ENCODE results near the gene ABHD5. TPM values are rescaled to one million over a fixed set of nuclear protein-coding genes. Genes with fewer than 3 reads are reported as not detected.

The ABHD5 gene
- total RNA-seq, 2 experiments from 2014 or later, result 6.5 to 7.9 TPM

- CTCF ChIA-PET (ENCODE audit: unreplicated experiment), result no interaction called here
Measured at GRCh38 chr3:43723121-43723734, 32.5 kb downstream of the ABHD5 start.

DNA sequence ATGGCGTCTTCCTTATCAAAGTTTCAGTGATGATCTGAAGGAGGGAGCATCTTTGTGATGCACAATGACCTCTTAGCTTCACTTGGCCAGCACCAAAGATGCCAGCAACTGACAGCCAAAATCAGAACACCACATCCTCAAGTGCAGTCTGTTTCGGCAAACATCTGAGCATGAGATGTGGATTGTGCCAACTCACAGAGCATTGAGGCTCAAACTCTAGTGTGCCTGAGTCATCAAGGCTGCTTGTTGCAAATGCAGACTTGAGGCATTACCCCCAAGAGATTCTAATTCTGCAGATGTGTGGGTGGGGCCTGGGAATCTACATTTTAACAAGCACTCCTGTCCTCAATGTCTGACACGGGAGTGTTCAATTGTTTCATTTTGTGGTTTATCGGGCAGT, 35.8 kb downstream of the ABHD5 start:
- POLR2A ChIA-PET, result no interaction called here
- Histone ChIP-seq H3K4me3 (ENCODE audit: low read depth, low read length, poor library complexity, severe bottlenecking) (no peak overlapping the region), H2AFZ (ENCODE audit: low read length) (no peak overlapping the region), H3K36me3 (ENCODE audit: insufficient read depth, low read length) (no peaks in the 10 kb centered on the region), H4K20me1 (ENCODE audit: insufficient read depth, low read length) (no peaks in the 10 kb centered on the region), H3K79me2 (ENCODE audit: insufficient read depth, low read depth, low read length) (no peaks in the 10 kb centered on the region), H3K4me2 (ENCODE audit: low read length) (no peak overlapping the region), H3K9me3 (ENCODE audit: low read length) (no peaks in the 10 kb centered on the region), H3K27ac (ENCODE audit: low read depth, low read length, poor library complexity, severe bottlenecking) (no peak overlapping the region), H3K4me1 (ENCODE audit: insufficient read depth, low read length, poor library complexity, severe bottlenecking) (no peaks in the 10 kb centered on the region), H3K9me2 (ENCODE audit: insufficient read depth, low read length) (no peaks in the 10 kb centered on the region)
- CTCF ChIA-PET (ENCODE audit: unreplicated experiment), result no interaction called here
- DNase-seq (ENCODE audit: low spot score), result no peak
- no TSS peak for BruUV-seq (replicated peaks)
- intact Hi-C loops (cut with micrococcal nuclease; ENCODE audit: unreplicated experiment), result no loop called here
- no peak for TF ChIP-seq EZH2phosphoT487 (IDR thresholded peaks at IDR 0.05; ENCODE audit: borderline replicate concordance, low read depth, low read length)
- TF ChIP-seq, protein P1, sequence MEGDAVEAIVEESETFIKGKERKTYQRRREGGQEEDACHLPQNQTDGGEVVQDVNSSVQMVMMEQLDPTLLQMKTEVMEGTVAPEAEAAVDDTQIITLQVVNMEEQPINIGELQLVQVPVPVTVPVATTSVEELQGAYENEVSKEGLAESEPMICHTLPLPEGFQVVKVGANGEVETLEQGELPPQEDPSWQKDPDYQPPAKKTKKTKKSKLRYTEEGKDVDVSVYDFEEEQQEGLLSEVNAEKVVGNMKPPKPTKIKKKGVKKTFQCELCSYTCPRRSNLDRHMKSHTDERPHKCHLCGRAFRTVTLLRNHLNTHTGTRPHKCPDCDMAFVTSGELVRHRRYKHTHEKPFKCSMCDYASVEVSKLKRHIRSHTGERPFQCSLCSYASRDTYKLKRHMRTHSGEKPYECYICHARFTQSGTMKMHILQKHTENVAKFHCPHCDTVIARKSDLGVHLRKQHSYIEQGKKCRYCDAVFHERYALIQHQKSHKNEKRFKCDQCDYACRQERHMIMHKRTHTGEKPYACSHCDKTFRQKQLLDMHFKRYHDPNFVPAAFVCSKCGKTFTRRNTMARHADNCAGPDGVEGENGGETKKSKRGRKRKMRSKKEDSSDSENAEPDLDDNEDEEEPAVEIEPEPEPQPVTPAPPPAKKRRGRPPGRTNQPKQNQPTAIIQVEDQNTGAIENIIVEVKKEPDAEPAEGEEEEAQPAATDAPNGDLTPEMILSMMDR (conservative IDR thresholded peaks at IDR 0.05; ENCODE audit: low read length), result no peak

More at GRCh38 chr3:43723121-43723734, 32.5 kb downstream of the ABHD5 start:
- H3K36me3 ChIP-seq (ENCODE audit: insufficient read depth, low read length), result peaks cover 7% of the 10 kb centered on the region; the same call in 1 of the 2 replicates
- no peak overlapping the region for H3K27ac ChIP-seq (ENCODE audit: low read depth, low read length, poor library complexity, severe bottlenecking)
- DNase-seq (ENCODE audit: low spot score), result no peak
- H3K4me1 ChIP-seq (ENCODE audit: insufficient read depth, low read length, poor library complexity, severe bottlenecking), result no peaks in the 10 kb centered on the region
- intact Hi-C loops (cut with micrococcal nuclease; ENCODE audit: unreplicated experiment), result no loop called here
- no peak overlapping the region for H2AFZ ChIP-seq (ENCODE audit: low read length)
- TF ChIP-seq EZH2phosphoT487 (IDR thresholded peaks at IDR 0.05; ENCODE audit: borderline replicate concordance, low read depth, low read length), result no peak
- TF ChIP-seq, protein P1 (conservative IDR thresholded peaks at IDR 0.05; ENCODE audit: low read length), result no peak
- H3K4me2 ChIP-seq (ENCODE audit: low read length), result no peak overlapping the region
- BruUV-seq (replicated peaks), result no TSS peak
- H3K9me2 ChIP-seq (ENCODE audit: insufficient read depth, low read length), result no peaks in the 10 kb centered on the region
- H3K9me3 ChIP-seq (ENCODE audit: low read length), result no peaks in the 10 kb centered on the region
- POLR2A ChIA-PET, result no interaction called here
- H4K20me1 ChIP-seq (ENCODE audit: insufficient read depth, low read length), result no peaks in the 10 kb centered on the region
- H3K4me3 ChIP-seq (ENCODE audit: low read depth, low read length, poor library complexity, severe bottlenecking), result no peak overlapping the region
- no peaks in the 10 kb centered on the region for H3K79me2 ChIP-seq (ENCODE audit: insufficient read depth, low read depth, low read length)

GRCh38 chr3:43727930-43728329, 37.2 kb downstream of the ABHD5 start:
- H3K4me2 ChIP-seq (ENCODE audit: low read length), result no peak overlapping the region
- POLR2A ChIA-PET, result no interaction called here
- no TSS peak for BruUV-seq (replicated peaks)
- H3K79me2 ChIP-seq (ENCODE audit: insufficient read depth, low read depth, low read length), result no peaks in the 10 kb centered on the region
- intact Hi-C loops (cut with micrococcal nuclease; ENCODE audit: unreplicated experiment), result no loop called here
- CTCF ChIA-PET (ENCODE audit: unreplicated experiment), result no interaction called here
- TF ChIP-seq, protein P1 (conservative IDR thresholded peaks at IDR 0.05; ENCODE audit: low read length), result no peak
- TF ChIP-seq EZH2phosphoT487 (IDR thresholded peaks at IDR 0.05; ENCODE audit: borderline replicate concordance, low read depth, low read length), result no peak
- H4K20me1 ChIP-seq (ENCODE audit: insufficient read depth, low read length), result no peaks in the 10 kb centered on the region
- H3K27ac ChIP-seq (ENCODE audit: low read depth, low read length, poor library complexity, severe bottlenecking), result no peak overlapping the region
- H2AFZ ChIP-seq (ENCODE audit: low read length), result no peak overlapping the region
- no peaks in the 10 kb centered on the region for H3K9me3 ChIP-seq (ENCODE audit: low read length)
- DNase-seq (ENCODE audit: low spot score), result no peak
- H3K4me3 ChIP-seq (ENCODE audit: low read depth, low read length, poor library complexity, severe bottlenecking), result no peak overlapping the region
- H3K36me3 ChIP-seq (ENCODE audit: insufficient read depth, low read length), result no peaks in the 10 kb centered on the region
- no peaks in the 10 kb centered on the region for H3K9me2 ChIP-seq (ENCODE audit: insufficient read depth, low read length)
- H3K4me1 ChIP-seq (ENCODE audit: insufficient read depth, low read length, poor library complexity, severe bottlenecking), result no peaks in the 10 kb centered on the region
